Keratinocyte (primary cell): ENCODE results near the gene TTC28. TPM values are rescaled to one million over a fixed set of nuclear protein-coding genes. Genes with fewer than 3 reads are reported as not detected.

Source experiments
- DNase-seq: peaks from one replicate; pipeline ENCODE4 v3.0.0-alpha.2; 2011; ENCODE audit warnings: low read depth, missing footprints, low spot score
- FAIRE-seq: peaks from 2 replicates; lab custom pipeline; 2011; peaks lifted over from hg19 to GRCh38; lab: Jason Lieb, UNC
- H2AFZ ChIP-seq: 2 replicates; pipeline ENCODE4 v1.6.0; 2012; ENCODE audit warnings: low read length, control low read depth, inconsistent platforms; ENCODE audit not compliant: control insufficient read depth
- H3K27ac ChIP-seq: 2 replicates; pipeline ENCODE4 v1.5.1; 2011; ENCODE audit warnings: low read length; ENCODE audit not compliant: control insufficient read depth, insufficient read depth
- H3K27me3 ChIP-seq: 3 replicates; pipeline ENCODE4 v1.6.0; 2011; ENCODE audit warnings: low read length; ENCODE audit not compliant: control insufficient read depth, insufficient read depth; ENCODE audit errors: extremely low read depth
- H3K36me3 ChIP-seq, 2 experiments: 2 replicates in 1 of 2; 3 replicates in 1 of 2; pipeline ENCODE4 v1.5.1; 2011; ENCODE audit warnings: low read length in 2 of 2, mild to moderate bottlenecking in 1 of 2; ENCODE audit not compliant: control insufficient read depth in 2 of 2, insufficient read depth in 2 of 2; ENCODE audit errors: extremely low read depth in 1 of 2
- H3K4me1 ChIP-seq: 3 replicates; pipeline ENCODE4 v1.5.1; 2011; ENCODE audit warnings: low read length; ENCODE audit not compliant: control insufficient read depth, insufficient read depth; ENCODE audit errors: extremely low read depth
- H3K4me2 ChIP-seq: 3 replicates; pipeline ENCODE4 v1.6.0; 2011; ENCODE audit warnings: low read depth, low read length; ENCODE audit not compliant: control insufficient read depth, insufficient read depth; ENCODE audit errors: extremely low read depth
- H3K4me3 ChIP-seq, 3 experiments: fragments of 200-600 bp in 1 of 3; sonication (generic) in 1 of 3; 2 replicates in 2 of 3; 3 replicates in 1 of 3; pipeline ENCODE4 v1.5.1; 2011 to 2016; ENCODE audit warnings: low read length in 3 of 3, mild to moderate bottlenecking in 3 of 3, control low read depth in 2 of 3, inconsistent platforms in 1 of 3, low read depth in 1 of 3, mixed read lengths in 1 of 3, mixed run types in 1 of 3, moderate library complexity in 1 of 3; ENCODE audit not compliant: control insufficient read depth in 2 of 3, insufficient read depth in 2 of 3; ENCODE audit errors: extremely low read depth in 1 of 3
- H3K79me2 ChIP-seq: 2 replicates; pipeline ENCODE4 v1.6.0; 2012; ENCODE audit warnings: low read length; ENCODE audit not compliant: control insufficient read depth, insufficient read depth
- H3K9ac ChIP-seq: 3 replicates; pipeline ENCODE4 v1.6.0; 2011; ENCODE audit warnings: low read length; ENCODE audit not compliant: control insufficient read depth, insufficient read depth; ENCODE audit errors: extremely low read depth
- H3K9me1 ChIP-seq: 3 replicates; pipeline ENCODE4 v1.6.0; 2011; ENCODE audit warnings: low read length; ENCODE audit not compliant: control insufficient read depth, insufficient read depth; ENCODE audit errors: extremely low read depth
- H3K9me3 ChIP-seq: 2 replicates; pipeline ENCODE4 v1.5.1; 2012; ENCODE audit warnings: low read depth, low read length; ENCODE audit not compliant: control insufficient read depth
- H4K20me1 ChIP-seq: 3 replicates; pipeline ENCODE4 v1.6.0; 2011; ENCODE audit warnings: low read length; ENCODE audit not compliant: control insufficient read depth, insufficient read depth; ENCODE audit errors: extremely low read depth
- EZH2 ChIP-seq: IDR thresholded peaks from one replicate; pipeline ENCODE4 v1.6.1; 2012; ENCODE audit warnings: inconsistent platforms, mild to moderate bottlenecking, low read length, moderate library complexity
- dilution Hi-C: fragments of 300-500 bp; cut with MboI; formaldehyde crosslinking; loops from one replicate; pipeline ENCODE4 v1.7.0; 2020; ENCODE audit warnings: low sequenced_read_pairs; ENCODE audit not compliant: extremely low pct_ligation_motif_present
- polyA plus RNA-seq, 5 experiments: library from polyadenylated mRNA; depleted of rRNA in 3 of 5; stranded (reverse) in 3 of 5; stranded (forward) in 1 of 5; unstranded in 1 of 5; fragments of >200 nt; gene quantifications; 1 replicate in 1 of 5; 2 replicates in 3 of 5; 3 replicates in 1 of 5; pipeline versions ENCODE4 v1.2.1 to v1.2.3, GENCODE V29; 2011 to 2012; ENCODE audit warnings: missing spikeins in 2 of 5, low read depth in 1 of 5, low replicate concordance in 1 of 5
- TF ChIP-seq, protein P1 (sequence below), 3 experiments: IDR thresholded peaks in 1 of 3; conservative IDR thresholded peaks in 1 of 3; optimal IDR thresholded peaks in 1 of 3; 2 replicates in 2 of 3; 3 replicates in 1 of 3; pipeline versions ENCODE3 to v1.5.1; 2011; ENCODE audit warnings: low read length in 3 of 3, mild to moderate bottlenecking in 3 of 3, moderate library complexity in 2 of 3, control low read depth in 1 of 3, inconsistent platforms in 1 of 3; ENCODE audit not compliant: insufficient read depth in 2 of 3; ENCODE audit errors: extremely low read depth in 1 of 3

The TTC28 gene
- polyA plus RNA-seq, 1 donor (not counting 4 experiments of a cell fraction or from before 2014, with no cell fraction given), result 0.66 TPM

DNA sequence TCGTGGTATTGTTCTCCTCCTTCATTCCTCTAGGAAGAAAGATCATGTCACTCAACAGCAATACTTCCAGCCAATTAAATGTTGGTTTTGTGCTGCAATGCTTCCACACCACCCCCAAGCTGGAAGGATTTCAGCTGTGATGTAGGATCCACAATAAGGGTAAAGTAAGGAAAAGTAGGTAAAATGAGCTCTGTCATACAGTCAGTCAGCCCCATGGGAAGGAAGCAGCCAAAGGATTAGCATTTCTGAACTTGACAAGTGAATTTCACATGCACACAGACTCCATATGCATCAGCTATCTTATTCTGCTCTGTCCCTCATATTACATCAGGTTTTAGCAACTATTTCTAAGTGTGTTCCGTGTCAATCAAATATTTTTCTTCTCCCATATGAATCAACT is 197.9 kb downstream of the TTC28 start:
- Histone ChIP-seq H3K79me2 (no peaks in the 10 kb centered on the region), H3K36me3 (no peaks in the 10 kb centered on the region), H3K9me1 (no peaks in the 10 kb centered on the region), H3K9me3 (no peaks in the 10 kb centered on the region), H3K27ac (no peak overlapping the region), H2AFZ (no peak overlapping the region), H3K4me3 (no peak overlapping the region), H3K9ac (no peak overlapping the region), H3K27me3 (no peaks in the 10 kb centered on the region), H4K20me1 (no peaks in the 10 kb centered on the region), H3K4me2 (no peak overlapping the region), H3K4me1 (no peaks in the 10 kb centered on the region)
- DNase-seq (no peak), FAIRE-seq (no peak)
- dilution Hi-C loops, result no loop called here
- TF ChIP-seq, protein P1, sequence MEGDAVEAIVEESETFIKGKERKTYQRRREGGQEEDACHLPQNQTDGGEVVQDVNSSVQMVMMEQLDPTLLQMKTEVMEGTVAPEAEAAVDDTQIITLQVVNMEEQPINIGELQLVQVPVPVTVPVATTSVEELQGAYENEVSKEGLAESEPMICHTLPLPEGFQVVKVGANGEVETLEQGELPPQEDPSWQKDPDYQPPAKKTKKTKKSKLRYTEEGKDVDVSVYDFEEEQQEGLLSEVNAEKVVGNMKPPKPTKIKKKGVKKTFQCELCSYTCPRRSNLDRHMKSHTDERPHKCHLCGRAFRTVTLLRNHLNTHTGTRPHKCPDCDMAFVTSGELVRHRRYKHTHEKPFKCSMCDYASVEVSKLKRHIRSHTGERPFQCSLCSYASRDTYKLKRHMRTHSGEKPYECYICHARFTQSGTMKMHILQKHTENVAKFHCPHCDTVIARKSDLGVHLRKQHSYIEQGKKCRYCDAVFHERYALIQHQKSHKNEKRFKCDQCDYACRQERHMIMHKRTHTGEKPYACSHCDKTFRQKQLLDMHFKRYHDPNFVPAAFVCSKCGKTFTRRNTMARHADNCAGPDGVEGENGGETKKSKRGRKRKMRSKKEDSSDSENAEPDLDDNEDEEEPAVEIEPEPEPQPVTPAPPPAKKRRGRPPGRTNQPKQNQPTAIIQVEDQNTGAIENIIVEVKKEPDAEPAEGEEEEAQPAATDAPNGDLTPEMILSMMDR (optimal IDR thresholded peaks at IDR 0.05 in 1 of 3, IDR thresholded peaks at IDR 0.05 in 1 of 3, conservative IDR thresholded peaks at IDR 0.05 in 1 of 3; ENCODE audit: extremely low read depth in 1 of 3, insufficient read depth in 2 of 3, low read length in 3 of 3), result no peak
- TF ChIP-seq EZH2, result no peak

DNA sequence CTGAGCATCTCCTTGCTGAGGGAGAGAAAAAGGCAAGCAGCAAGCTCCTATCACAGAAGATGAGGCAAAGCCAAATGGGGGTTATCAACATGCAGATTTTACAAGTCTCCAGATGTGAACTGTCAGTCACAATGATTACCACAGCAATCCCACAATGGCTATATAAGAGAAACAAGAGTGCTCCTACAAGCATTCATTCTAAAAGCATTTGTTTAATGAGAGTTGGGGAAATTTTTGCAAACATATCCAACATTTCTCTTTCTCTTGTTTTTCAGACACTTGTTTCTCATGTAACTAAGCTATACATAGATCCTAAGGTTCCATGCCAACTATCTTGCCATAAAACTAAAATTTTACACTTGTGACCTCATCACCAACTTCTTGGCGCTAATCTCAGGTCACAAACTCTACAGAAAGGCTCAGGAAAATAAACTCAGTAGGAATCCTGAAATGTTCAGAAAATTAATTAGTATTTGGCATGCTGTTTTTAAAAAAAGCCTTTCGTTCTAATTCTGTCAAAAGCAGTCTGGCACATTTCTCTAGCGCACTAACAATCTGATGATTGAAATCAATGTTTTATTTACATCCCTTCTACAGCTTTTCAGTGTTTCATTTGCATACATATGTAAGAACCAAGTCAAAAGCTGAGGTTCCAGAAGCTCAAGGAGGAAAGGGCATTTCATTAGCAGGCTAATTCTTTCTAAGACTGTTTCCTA is 199.5 kb downstream of the TTC28 start:
- H3K27ac ChIP-seq, result no peak overlapping the region
- H3K4me2 ChIP-seq, result no peak overlapping the region
- H3K79me2 ChIP-seq, result no peaks in the 10 kb centered on the region
- no peaks in the 10 kb centered on the region for H3K27me3 ChIP-seq
- H3K9me3 ChIP-seq, result no peaks in the 10 kb centered on the region
- H4K20me1 ChIP-seq, result no peaks in the 10 kb centered on the region
- no peaks in the 10 kb centered on the region for H3K36me3 ChIP-seq
- DNase-seq, result no peak
- no peaks in the 10 kb centered on the region for H3K4me1 ChIP-seq
- no peak for FAIRE-seq
- H3K9me1 ChIP-seq, result no peaks in the 10 kb centered on the region
- H3K9ac ChIP-seq, result no peak overlapping the region
- dilution Hi-C loops, result no loop called here
- H3K4me3 ChIP-seq, result no peak overlapping the region
- TF ChIP-seq EZH2, result no peak
- TF ChIP-seq, protein P1 (optimal IDR thresholded peaks at IDR 0.05 in 1 of 3, IDR thresholded peaks at IDR 0.05 in 1 of 3, conservative IDR thresholded peaks at IDR 0.05 in 1 of 3; ENCODE audit: extremely low read depth in 1 of 3, insufficient read depth in 2 of 3, low read length in 3 of 3), result no peak
- no peak overlapping the region for H2AFZ ChIP-seq
